ENCODE measurements around the gene MED15.

The MED15 gene

GRCh38 chr22:20516399-20516798 lies 9.0 kb downstream of the MED15 start:
- no peak overlapping the region for H3K4me3 ChIP-seq (ENCODE audit: low read depth, low read length)
- ChIA-PET CTCF (no interaction called here), POLR2A (no interaction called here)
- TF ChIP-seq, protein P1, sequence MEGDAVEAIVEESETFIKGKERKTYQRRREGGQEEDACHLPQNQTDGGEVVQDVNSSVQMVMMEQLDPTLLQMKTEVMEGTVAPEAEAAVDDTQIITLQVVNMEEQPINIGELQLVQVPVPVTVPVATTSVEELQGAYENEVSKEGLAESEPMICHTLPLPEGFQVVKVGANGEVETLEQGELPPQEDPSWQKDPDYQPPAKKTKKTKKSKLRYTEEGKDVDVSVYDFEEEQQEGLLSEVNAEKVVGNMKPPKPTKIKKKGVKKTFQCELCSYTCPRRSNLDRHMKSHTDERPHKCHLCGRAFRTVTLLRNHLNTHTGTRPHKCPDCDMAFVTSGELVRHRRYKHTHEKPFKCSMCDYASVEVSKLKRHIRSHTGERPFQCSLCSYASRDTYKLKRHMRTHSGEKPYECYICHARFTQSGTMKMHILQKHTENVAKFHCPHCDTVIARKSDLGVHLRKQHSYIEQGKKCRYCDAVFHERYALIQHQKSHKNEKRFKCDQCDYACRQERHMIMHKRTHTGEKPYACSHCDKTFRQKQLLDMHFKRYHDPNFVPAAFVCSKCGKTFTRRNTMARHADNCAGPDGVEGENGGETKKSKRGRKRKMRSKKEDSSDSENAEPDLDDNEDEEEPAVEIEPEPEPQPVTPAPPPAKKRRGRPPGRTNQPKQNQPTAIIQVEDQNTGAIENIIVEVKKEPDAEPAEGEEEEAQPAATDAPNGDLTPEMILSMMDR (IDR thresholded peaks at IDR 0.05; ENCODE audit: insufficient read depth, low read length, missing control alignments): no peak
- no peak for DNase-seq (ENCODE audit: low read depth, low spot score)

GRCh38 chr22:20517422-20517821 lies 10.0 kb downstream of the MED15 start:
- no peak for DNase-seq (ENCODE audit: low read depth, low spot score)
- TF ChIP-seq, protein P1 (IDR thresholded peaks at IDR 0.05; ENCODE audit: insufficient read depth, low read length, missing control alignments): no peak
- ChIA-PET POLR2A (interaction anchor here (1.3 to 1.4 kb wide), 2 partner anchors 9 kb away, joined by 3 read pairs; no protein-coding TSS in a partner anchor), CTCF (interaction anchor here (0.6 to 1.6 kb wide), 3 partner anchors 9 to 47 kb away, joined by 3 to 6 read pairs (median 3); no protein-coding TSS in a partner anchor)
- no peak overlapping the region for H3K4me3 ChIP-seq (ENCODE audit: low read depth, low read length)

DNA sequence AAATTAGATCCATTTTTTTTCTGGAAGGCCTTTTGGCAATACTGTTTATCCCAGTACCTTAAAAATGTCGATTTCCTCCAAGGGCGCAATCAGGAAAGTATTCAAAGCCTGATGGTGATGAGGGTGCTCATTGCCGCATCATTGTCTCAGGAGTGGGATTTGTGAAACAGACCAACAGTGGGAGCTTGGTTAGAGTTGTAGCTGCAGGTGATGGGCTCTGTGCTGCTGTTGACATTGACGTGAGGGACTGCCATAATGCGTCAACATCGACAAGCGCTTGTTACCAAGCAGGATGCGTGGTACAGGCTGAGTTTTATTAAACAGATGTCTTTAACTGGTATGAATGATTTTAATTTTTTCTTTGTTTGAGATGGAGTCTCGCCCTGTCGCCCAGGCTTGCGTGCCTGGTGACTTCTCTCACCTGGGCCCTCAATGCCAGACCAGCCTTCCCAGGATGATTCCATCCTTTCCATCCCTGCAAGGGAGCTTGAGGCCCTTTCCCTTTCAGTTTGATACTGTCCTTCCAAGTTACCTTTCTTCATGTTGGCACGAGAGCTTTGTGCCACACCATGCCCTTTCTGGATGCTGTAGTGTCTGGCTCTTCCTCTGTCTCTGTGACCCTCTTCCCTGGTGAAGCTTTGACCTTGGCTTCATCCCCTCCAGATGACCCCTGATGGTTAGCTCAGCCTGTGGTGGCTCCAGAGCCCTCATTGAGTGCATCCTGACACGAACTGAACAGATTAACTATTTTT lies 10.6 kb downstream of the MED15 start:
- TF ChIP-seq, protein P1 (IDR thresholded peaks at IDR 0.05; ENCODE audit: insufficient read depth, low read length, missing control alignments): no peak
- no peak for DNase-seq (ENCODE audit: low read depth, low spot score)
- CTCF ChIA-PET: interaction anchor here (0.7 to 1.6 kb wide), 5 partner anchors 8 to 50 kb away, joined by 3 to 6 read pairs (median 3); no protein-coding TSS in a partner anchor
- POLR2A ChIA-PET: interaction anchor here (1.3 to 1.4 kb wide), 2 partner anchors 8 to 10 kb away, joined by 3 read pairs; no protein-coding TSS in a partner anchor
- H3K4me3 ChIP-seq (ENCODE audit: low read depth, low read length): no peak overlapping the region

GRCh38 chr22:20519558-20519957 lies 12.1 kb downstream of the MED15 start:
- CTCF ChIA-PET: interaction anchor here (0.6 to 1.6 kb wide), 2 partner anchors 10 to 44 kb away, joined by 3 to 6 read pairs; no protein-coding TSS in a partner anchor
- no peak overlapping the region for H3K4me3 ChIP-seq (ENCODE audit: low read depth, low read length)
- no peak for DNase-seq (ENCODE audit: low read depth, low spot score)
- TF ChIP-seq, protein P1 (IDR thresholded peaks at IDR 0.05; ENCODE audit: insufficient read depth, low read length, missing control alignments): no peak
- POLR2A ChIA-PET: interaction anchor here (1.0 to 1.4 kb wide), 2 partner anchors 10 to 12 kb away, joined by 3 to 5 read pairs; no protein-coding TSS in a partner anchor

- no peak overlapping the region for H3K4me3 ChIP-seq (ENCODE audit: low read depth, low read length)
- POLR2A ChIA-PET: interaction anchor here (1.0 to 1.4 kb wide), 3 partner anchors 10 to 12 kb away, joined by 3 to 5 read pairs (median 4); partner anchors contain the start of gene MED15
- TF ChIP-seq, protein P1 (IDR thresholded peaks at IDR 0.05; ENCODE audit: insufficient read depth, low read length, missing control alignments): no peak
- CTCF ChIA-PET: interaction anchor here (0.6 to 1.6 kb wide), 2 partner anchors 11 to 44 kb away, joined by 3 to 6 read pairs; no protein-coding TSS in a partner anchor
- DNase-seq (ENCODE audit: low read depth, low spot score): no peak
These were observed 12.7 kb downstream of the MED15 start for GRCh38 chr22:20520093-20520511.
